Testis (tissue), 3 donors: ENCODE results near the gene INPP5A. TPM values are rescaled to one million over a fixed set of nuclear protein-coding genes. Genes with fewer than 3 reads are reported as not detected.

Experiments
- DNase-seq: peaks from one replicate; pipeline ENCODE4 v3.0.0-alpha.2; 2019
- H3K27ac ChIP-seq, 2 donors: fragments of 200-600 bp; sonication (generic); one replicate each; pipeline ENCODE4 v1.5.1; 2019
- H3K27me3 ChIP-seq: fragments of 200-600 bp; sonication (generic); one replicate; pipeline ENCODE4 v1.5.1; 2019
- H3K36me3 ChIP-seq: fragments of 200-600 bp; sonication (generic); one replicate; pipeline ENCODE4 v1.5.1; 2017; ENCODE audit warnings: low read depth; ENCODE audit errors: missing control alignments
- H3K4me1 ChIP-seq: fragments of 200-600 bp; sonication (generic); one replicate; pipeline ENCODE4 v1.5.1; 2019
- H3K4me3 ChIP-seq, 2 donors: fragments of 200-600 bp; sonication (generic); one replicate each; pipeline ENCODE4 v1.5.1; 2017 to 2019
- H3K9me3 ChIP-seq: fragments of 200-600 bp; sonication (generic); one replicate; pipeline ENCODE4 v1.5.1; 2017
- POLR2A ChIP-seq: fragments of 450-650 bp; IDR thresholded peaks from one replicate; pipeline ENCODE4 v1.6.1; 2017; ENCODE audit warnings: antibody characterized with exemption, mild to moderate bottlenecking, moderate library complexity
- WGBS, 2 donors: methylation state at CpG; one replicate each; pipeline ENCODE4 v1.1.5; 2018; 5-methylcytosine and 5-hydroxymethylcytosine counted together
- intact Hi-C: fragments of 100-400 bp; cut with DNase I; formaldehyde crosslinking; loops from one replicate; pipeline ENCODE4 v1.15.1; 2023; ENCODE audit warnings: low total_unique reads
- polyA plus RNA-seq: library from polyadenylated mRNA; stranded (reverse); fragments of 350-450 nt; fragmentation: Illumina TruSeq; extraction: RNeasy Lipid Tissue Mini Kit (QIAGEN cat#74804); gene quantifications from one replicate; pipeline ENCODE4 v1.2.3, GENCODE V29; 2014; ENCODE audit warnings: low read depth, low replicate concordance; ENCODE audit not compliant: insufficient read depth
- total RNA-seq, 2 donors: library from RNA; depleted of rRNA; stranded (reverse); fragments of >200 nt; gene quantifications; one replicate each; pipeline ENCODE4 v1.2.3, GENCODE V29; 2016
- TF ChIP-seq, protein P1 (sequence below), 3 experiments: fragments of 450-650 bp in 2 of 3; fragments of 200-600 bp in 1 of 3; sonication (generic) in 1 of 3; IDR thresholded peaks; one replicate each; pipeline ENCODE4 v1.5.1; 2016 to 2019; ENCODE audit warnings: antibody characterized with exemption in 3 of 3, mild to moderate bottlenecking in 2 of 3, moderate library complexity in 1 of 3

Gene INPP5A
- total and polyA plus RNA-seq, 3 donors from 2014 or later: 54.1 to 103 (median 73.0) TPM

DNA sequence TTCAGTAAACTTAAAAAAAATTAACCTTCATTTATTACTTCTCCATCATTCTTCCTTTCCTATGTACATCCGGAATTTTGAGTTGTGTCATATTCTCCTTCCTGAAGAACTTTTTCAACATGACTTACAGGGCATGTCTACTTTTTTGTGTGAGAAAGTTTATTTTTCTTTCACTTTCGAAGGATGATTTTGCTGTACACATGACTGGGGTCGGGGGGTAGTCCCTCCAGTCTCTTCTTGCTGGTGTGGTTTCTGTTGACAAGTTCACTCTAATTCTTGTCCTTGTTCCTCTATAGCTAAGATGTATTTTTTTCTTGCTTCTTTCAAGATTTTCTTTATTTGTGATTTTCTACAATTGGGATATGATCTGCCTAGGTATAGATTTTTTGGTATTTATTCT, 55.8 kb downstream of the INPP5A start:
- no peaks in the 10 kb centered on the region for H3K27me3 ChIP-seq
- DNase-seq: no peak
- no peaks in the 10 kb centered on the region for H3K9me3 ChIP-seq
- H3K27ac ChIP-seq: no peak overlapping the region
- intact Hi-C loops: no loop called here
- H3K4me1 ChIP-seq: peaks cover 15% of the 10 kb centered on the region
- H3K4me3 ChIP-seq: no peak overlapping the region
- no peaks in the 10 kb centered on the region for H3K36me3 ChIP-seq
- 76 to 81% methylated on average over 3 of the region's 3 CpGs for WGBS, 2 donors
- TF ChIP-seq, protein P1, sequence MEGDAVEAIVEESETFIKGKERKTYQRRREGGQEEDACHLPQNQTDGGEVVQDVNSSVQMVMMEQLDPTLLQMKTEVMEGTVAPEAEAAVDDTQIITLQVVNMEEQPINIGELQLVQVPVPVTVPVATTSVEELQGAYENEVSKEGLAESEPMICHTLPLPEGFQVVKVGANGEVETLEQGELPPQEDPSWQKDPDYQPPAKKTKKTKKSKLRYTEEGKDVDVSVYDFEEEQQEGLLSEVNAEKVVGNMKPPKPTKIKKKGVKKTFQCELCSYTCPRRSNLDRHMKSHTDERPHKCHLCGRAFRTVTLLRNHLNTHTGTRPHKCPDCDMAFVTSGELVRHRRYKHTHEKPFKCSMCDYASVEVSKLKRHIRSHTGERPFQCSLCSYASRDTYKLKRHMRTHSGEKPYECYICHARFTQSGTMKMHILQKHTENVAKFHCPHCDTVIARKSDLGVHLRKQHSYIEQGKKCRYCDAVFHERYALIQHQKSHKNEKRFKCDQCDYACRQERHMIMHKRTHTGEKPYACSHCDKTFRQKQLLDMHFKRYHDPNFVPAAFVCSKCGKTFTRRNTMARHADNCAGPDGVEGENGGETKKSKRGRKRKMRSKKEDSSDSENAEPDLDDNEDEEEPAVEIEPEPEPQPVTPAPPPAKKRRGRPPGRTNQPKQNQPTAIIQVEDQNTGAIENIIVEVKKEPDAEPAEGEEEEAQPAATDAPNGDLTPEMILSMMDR (IDR thresholded peaks at IDR 0.05): no peak
- no peak for TF ChIP-seq POLR2A

DNA sequence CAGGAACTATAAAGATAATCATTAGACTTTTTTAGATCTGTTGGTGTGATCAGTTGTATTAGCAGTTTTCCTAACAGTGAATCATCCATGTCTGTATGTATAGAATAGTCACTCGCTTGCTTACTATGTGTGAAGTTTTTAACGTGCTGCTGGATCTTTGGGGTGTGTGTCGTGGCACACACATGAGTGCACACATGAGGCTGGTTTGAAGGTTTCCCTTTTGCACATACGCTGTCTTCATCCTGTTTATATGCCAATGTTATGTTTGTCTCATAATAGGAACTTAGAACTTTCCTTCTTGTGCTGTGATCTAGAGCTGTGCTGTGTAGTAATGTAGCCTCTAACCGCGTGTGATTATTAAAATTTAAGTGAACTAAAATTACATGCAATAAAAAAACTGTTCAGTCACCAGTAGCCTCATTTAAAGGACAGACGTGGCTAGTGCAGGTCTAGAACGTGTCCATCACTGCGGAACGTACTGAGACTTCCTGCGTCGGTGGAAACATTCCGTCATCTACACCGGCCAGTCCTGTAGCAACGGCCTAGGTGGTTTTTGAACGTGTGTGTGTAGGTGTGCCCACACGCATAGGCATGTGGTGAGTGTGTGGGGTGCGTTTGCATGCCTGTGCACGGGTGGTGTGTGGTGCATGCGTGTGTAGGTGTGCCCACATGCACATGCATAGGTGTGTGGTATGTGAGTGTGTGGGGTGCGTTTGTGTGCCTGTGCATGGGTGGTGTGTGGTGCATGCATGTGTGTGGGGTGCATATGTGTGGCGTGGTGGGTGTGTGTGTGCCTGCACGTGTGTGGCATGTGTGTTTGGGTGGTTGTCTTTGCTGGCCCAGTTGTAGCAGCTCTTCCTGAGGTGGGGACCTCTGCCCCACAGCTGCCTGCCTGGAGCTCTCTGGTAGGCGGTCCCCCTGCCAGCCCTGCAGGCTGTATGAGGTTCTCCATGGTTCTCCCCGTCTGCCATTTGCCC, 56.6 kb downstream of the INPP5A start:
- intact Hi-C loops: no loop called here
- Histone ChIP-seq H3K4me1 (peaks cover 8% of the 10 kb centered on the region), H3K27ac (no peak overlapping the region), H3K4me3 (no peak overlapping the region), H3K36me3 (no peaks in the 10 kb centered on the region), H3K9me3 (no peaks in the 10 kb centered on the region), H3K27me3 (no peaks in the 10 kb centered on the region)
- DNase-seq: no peak
- TF ChIP-seq, protein P1 (IDR thresholded peaks at IDR 0.05): no peak
- TF ChIP-seq POLR2A: no peak
- 88 to 90% methylated on average over 23 to 25 of the region's 25 CpGs for WGBS, 2 donors

DNA sequence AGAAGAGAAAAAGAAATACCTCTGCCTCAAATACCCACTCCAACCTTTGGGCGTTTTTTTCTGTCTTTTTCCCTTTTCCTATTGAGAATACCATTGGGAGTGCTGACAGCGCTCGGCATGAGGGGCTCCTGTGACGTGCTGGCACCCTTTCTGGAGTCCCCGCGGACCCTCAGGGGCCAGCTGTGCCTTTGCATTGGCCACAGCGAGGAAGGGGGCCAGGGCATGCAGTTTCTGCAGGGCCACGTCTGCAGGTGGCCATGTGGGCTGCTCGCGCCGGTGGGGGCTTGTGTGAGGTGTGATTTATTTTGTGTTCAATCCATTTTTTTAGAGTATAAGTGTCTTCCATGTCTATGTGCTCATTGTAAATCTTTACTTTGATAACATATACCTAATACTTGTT, 57.4 kb downstream of the INPP5A start:
- DNase-seq: no peak
- no peaks in the 10 kb centered on the region for H3K27me3 ChIP-seq
- H3K36me3 ChIP-seq: no peaks in the 10 kb centered on the region
- no peaks in the 10 kb centered on the region for H3K9me3 ChIP-seq
- intact Hi-C loops: no loop called here
- peaks cover 5% of the 10 kb centered on the region for H3K4me1 ChIP-seq
- TF ChIP-seq, protein P1 (IDR thresholded peaks at IDR 0.05): no peak
- TF ChIP-seq POLR2A: no peak
- no peak overlapping the region for H3K4me3 ChIP-seq
- 85 to 93% methylated on average over 11 of the region's 11 CpGs for WGBS, 2 donors
- no peak overlapping the region for H3K27ac ChIP-seq

DNA sequence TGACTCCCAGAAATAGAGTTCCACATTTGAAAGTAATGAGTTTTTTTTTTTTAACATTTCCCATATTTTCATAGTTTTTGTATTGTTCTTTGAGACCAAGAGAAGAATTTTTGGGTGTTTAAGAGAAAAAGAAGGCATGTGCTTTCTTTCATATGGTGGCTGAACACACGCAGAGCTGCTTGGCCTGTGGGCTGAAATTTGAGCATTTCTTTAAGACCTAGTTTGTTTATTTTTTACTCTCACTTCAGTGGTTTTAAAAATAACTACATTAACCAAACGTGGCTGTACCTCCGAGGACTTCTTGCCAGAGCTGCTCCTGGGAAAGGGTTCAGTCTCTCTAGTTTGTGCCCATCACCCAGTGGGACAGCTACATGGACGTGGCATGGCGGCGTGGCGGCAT, 58.3 kb downstream of the INPP5A start:
- no peak overlapping the region for H3K27ac ChIP-seq
- TF ChIP-seq, protein P1 (IDR thresholded peaks at IDR 0.05): no peak
- no peak for TF ChIP-seq POLR2A
- 70% methylated on average over 7 of the region's 7 CpGs for WGBS, 2 donors
- H3K9me3 ChIP-seq: no peaks in the 10 kb centered on the region
- no peaks in the 10 kb centered on the region for H3K36me3 ChIP-seq
- no peak for DNase-seq
- H3K27me3 ChIP-seq: no peaks in the 10 kb centered on the region
- H3K4me1 ChIP-seq: peaks cover 5% of the 10 kb centered on the region
- H3K4me3 ChIP-seq: no peak overlapping the region
- intact Hi-C loops: no loop called here
